Endodermal cell (in vitro differentiated cells): Measurements from ENCODE around the gene CSRNP2. TPM values are rescaled to one million over a fixed set of nuclear protein-coding genes. Genes with fewer than 3 reads are reported as not detected.

Source experiments
- DNase-seq: peaks from one replicate; pipeline ENCODE4 v3.0.0-alpha.2; 2017
- H3K27ac ChIP-seq: 2 replicates; pipeline ENCODE4 v1.5.1; 2013; ENCODE audit warnings: mild to moderate bottlenecking, low read depth, low read length, moderate library complexity
- H3K27me3 ChIP-seq: 2 replicates; pipeline ENCODE4 v1.6.1; 2013; ENCODE audit warnings: mild to moderate bottlenecking, low read length, moderate library complexity; ENCODE audit not compliant: insufficient read depth, control insufficient read depth, poor library complexity, severe bottlenecking
- H3K36me3 ChIP-seq: 2 replicates; pipeline ENCODE4 v1.7.0; 2013; ENCODE audit warnings: mild to moderate bottlenecking, low read length, moderate library complexity; ENCODE audit not compliant: control insufficient read depth, insufficient read depth
- H3K4me1 ChIP-seq: one replicate; pipeline ENCODE4 v1.7.0; 2013; ENCODE audit warnings: low read length; ENCODE audit not compliant: control insufficient read depth, insufficient read depth
- H3K4me3 ChIP-seq: 2 replicates; pipeline ENCODE4 v1.5.1; 2013; ENCODE audit warnings: mild to moderate bottlenecking, low read length, moderate library complexity
- H3K9ac ChIP-seq: 2 replicates; pipeline ENCODE4 v1.6.1; 2013; ENCODE audit warnings: mild to moderate bottlenecking, low read length, moderate library complexity; ENCODE audit not compliant: poor library complexity, severe bottlenecking; ENCODE audit errors: extremely low read depth
- H3K9me3 ChIP-seq: 2 replicates; pipeline ENCODE4 v1.6.1; 2013; ENCODE audit warnings: mild to moderate bottlenecking, low read length, moderate library complexity; ENCODE audit not compliant: control insufficient read depth
- H3K27ac Mint-ChIP-seq: 2 replicates; pipeline ENCODE4 v1.8.0; 2020; ENCODE audit warnings: mixed read lengths
- H3K27me3 Mint-ChIP-seq: 2 replicates; pipeline ENCODE4 v1.8.0; 2021; ENCODE audit warnings: mild to moderate bottlenecking, mixed read lengths; ENCODE audit not compliant: insufficient read depth
- H3K36me3 Mint-ChIP-seq: 2 replicates; pipeline ENCODE4 v1.8.0; 2020; ENCODE audit warnings: low read depth, mixed read lengths
- H3K4me1 Mint-ChIP-seq: 2 replicates; pipeline ENCODE4 v1.8.0; 2020; ENCODE audit warnings: mixed read lengths
- H3K4me3 Mint-ChIP-seq: 2 replicates; pipeline ENCODE4 v1.8.0; 2020; ENCODE audit warnings: mild to moderate bottlenecking, moderate library complexity, mixed read lengths
- H3K9me3 Mint-ChIP-seq: 2 replicates; pipeline ENCODE4 v1.8.0; 2020; ENCODE audit warnings: mild to moderate bottlenecking, mixed read lengths
- CTCF ChIP-seq: fragments of 200-600 bp; sonication (generic); conservative IDR thresholded peaks from 2 replicates; pipeline ENCODE4 v1.5.0; 2021; ENCODE audit warnings: antibody characterized with exemption, mild to moderate bottlenecking
- WGBS, 2 experiments: methylation state at CpG; one replicate each; pipeline versions ENCODE4 v1.1.5 to v1.1.7; 2013; ENCODE audit warnings: missing lambda C conversion rate in 2 of 2, mixed read lengths in 1 of 2; ENCODE audit not compliant: insufficient coverage in 1 of 2, insufficient read length in 1 of 2; 5-methylcytosine and 5-hydroxymethylcytosine counted together
- total RNA-seq, 2 donors: library from RNA; stranded (reverse); fragmentation: NEBNext Ultra II Directional in 1 of 2; extraction: Animal tissue kit (Norgen Biotek cat#: 25700) in 1 of 2; gene quantifications; 2 replicates in 1 of 2; 3 replicates in 1 of 2; pipeline ENCODE4 v1.2.1, GENCODE V29; 2021

Gene CSRNP2
- total RNA-seq, 2 donors from 2014 or later, result 45.7 to 52.1 TPM

- no peak overlapping the region for H3K27ac Mint-ChIP-seq
- H3K4me1 Mint-ChIP-seq, result no peaks in the 10 kb centered on the region
- Histone ChIP-seq H3K27me3 (no peaks in the 10 kb centered on the region), H3K36me3 (peaks cover 77% of the 10 kb centered on the region), H3K4me3 (no peak overlapping the region), H3K9me3 (no peaks in the 10 kb centered on the region), H3K4me1 (no peaks in the 10 kb centered on the region), H3K27ac (no peak overlapping the region), H3K9ac (no peak overlapping the region)
- no peaks in the 10 kb centered on the region for H3K27me3 Mint-ChIP-seq
- no peak overlapping the region for H3K4me3 Mint-ChIP-seq
- H3K9me3 Mint-ChIP-seq, result no peaks in the 10 kb centered on the region
- peaks cover 72% of the 10 kb centered on the region for H3K36me3 Mint-ChIP-seq
- DNase-seq, result no peak
- WGBS, 2 experiments, result 90 to 97% methylated on average over 2 to 6 of the region's 7 CpGs
- no peak for TF ChIP-seq CTCF
These were observed 24.3 kb downstream of the CSRNP2 start for GRCh38 chr12:51059086-51059485.

- H3K27me3 ChIP-seq, result no peaks in the 10 kb centered on the region
- no peak overlapping the region for H3K4me3 ChIP-seq
- no peak for TF ChIP-seq CTCF
- H3K9me3 ChIP-seq, result no peaks in the 10 kb centered on the region
- Mint-ChIP-seq H3K9me3 (no peaks in the 10 kb centered on the region), H3K36me3 (peaks cover 62% of the 10 kb centered on the region), H3K27me3 (no peaks in the 10 kb centered on the region), H3K27ac (no peak overlapping the region), H3K4me1 (no peaks in the 10 kb centered on the region), H3K4me3 (no peak overlapping the region)
- WGBS, 2 experiments, result 90 to 100% methylated on average over 4 to 5 of the region's 5 CpGs
- peaks cover 68% of the 10 kb centered on the region for H3K36me3 ChIP-seq
- DNase-seq, result no peak
- no peak overlapping the region for H3K9ac ChIP-seq
- no peak overlapping the region for H3K27ac ChIP-seq
- H3K4me1 ChIP-seq, result no peaks in the 10 kb centered on the region
These were observed 27.2 kb downstream of the CSRNP2 start for GRCh38 chr12:51056242-51056641.

- no peaks in the 10 kb centered on the region for H3K9me3 Mint-ChIP-seq
- DNase-seq, result no peak
- no peak overlapping the region for H3K27ac Mint-ChIP-seq
- Histone ChIP-seq H3K27ac (no peak overlapping the region), H3K36me3 (peaks cover 60% of the 10 kb centered on the region), H3K9ac (no peak overlapping the region), H3K4me3 (no peak overlapping the region), H3K9me3 (no peaks in the 10 kb centered on the region), H3K27me3 (no peaks in the 10 kb centered on the region), H3K4me1 (no peaks in the 10 kb centered on the region)
- no peak for TF ChIP-seq CTCF
- no peaks in the 10 kb centered on the region for H3K27me3 Mint-ChIP-seq
- H3K36me3 Mint-ChIP-seq, result peaks cover 54% of the 10 kb centered on the region
- H3K4me1 Mint-ChIP-seq, result no peaks in the 10 kb centered on the region
- WGBS, 2 experiments, result 93 to 96% methylated on average over 2 of the region's 2 CpGs
- H3K4me3 Mint-ChIP-seq, result no peak overlapping the region
These were observed 28.3 kb downstream of the CSRNP2 start for GRCh38 chr12:51055060-51055459.
